GM19452 (cell line): Measurements from ENCODE around the gene CD70.
"Not testable (repeated sequence)": the region's sequence is repeated elsewhere in the genome, so short reads cannot be mapped to it uniquely, and the experiment has no call there.

Experiments used
- ATAC-seq: cut with Tn5 transposase; IDR thresholded peaks from one replicate; pipeline ENCODE4 v1.9.1; 2021; ENCODE audit not compliant: unreplicated experiment

CD70 gene

DNA sequence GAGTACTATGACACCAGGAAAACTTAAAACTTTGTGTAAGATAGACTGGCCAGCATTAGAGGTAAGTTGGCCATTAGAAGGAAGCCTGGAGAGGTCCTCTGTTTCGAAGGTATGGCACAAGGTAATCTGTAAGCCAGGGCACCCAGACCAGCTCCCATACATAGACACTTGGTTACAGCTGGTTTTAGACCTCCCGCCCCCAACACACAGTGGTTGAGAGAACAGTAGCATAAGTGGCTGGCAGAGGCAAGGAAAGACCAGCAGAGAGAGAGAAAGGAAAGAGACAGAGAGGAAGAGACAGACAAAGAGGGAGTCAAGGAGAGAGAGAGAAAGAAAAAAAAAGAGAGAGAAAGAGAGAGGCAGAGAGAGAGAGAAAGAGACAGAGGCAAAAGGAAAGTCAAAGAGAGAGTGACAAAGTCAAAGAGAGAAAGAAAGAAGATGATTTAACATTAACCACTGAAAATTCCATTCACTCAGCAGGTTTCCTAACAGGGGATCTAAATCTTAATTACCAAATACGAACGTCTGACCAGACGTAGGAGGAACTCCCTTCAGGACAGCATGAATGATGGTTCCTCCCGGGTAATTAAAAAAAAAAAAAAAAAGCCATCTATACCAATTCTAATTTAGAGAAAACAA, 7.4 kb upstream of the CD70 start:
- ATAC-seq, result not testable (repeated sequence)

DNA sequence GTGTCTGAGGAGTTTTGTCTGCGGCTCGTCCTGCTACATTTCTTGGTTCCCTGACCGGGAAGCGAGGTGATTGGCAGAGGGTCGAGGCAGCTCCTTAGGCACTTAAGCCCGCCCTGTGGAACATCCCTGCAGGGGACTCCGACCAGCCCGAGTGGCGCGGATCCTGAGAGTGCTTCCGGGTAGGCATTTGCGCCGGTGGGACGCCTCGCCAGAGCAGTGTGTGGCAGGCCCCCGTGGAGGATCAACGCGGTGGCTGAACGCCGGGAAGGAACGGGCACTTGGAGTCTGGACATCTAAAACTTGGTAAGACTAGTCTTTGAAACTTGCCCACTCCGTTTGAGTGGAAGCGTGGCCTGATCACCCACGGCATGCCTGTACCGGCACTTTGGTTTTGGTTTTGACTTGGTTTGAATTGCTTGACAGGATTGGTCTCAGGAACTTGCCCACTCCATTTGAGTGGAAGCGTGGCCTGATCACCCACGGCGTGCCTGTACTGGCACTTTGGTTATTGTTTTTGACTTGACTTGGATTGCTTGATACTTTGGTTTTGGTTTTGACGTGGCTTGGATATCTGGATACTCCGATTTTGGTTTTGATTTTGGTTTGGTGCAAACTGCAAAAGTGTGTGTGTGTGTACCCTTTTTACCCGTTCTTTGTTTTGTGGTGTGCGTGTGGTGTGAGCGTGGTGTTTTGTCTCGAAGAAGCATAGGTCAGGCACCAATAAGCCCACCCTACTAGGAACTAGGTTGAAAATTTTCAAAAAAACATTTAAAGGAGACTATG, 6.7 kb upstream of the CD70 start:
- not testable (repeated sequence) for ATAC-seq

- no peak for ATAC-seq
Measured at GRCh38 chr19:6596621-6597020, 5.7 kb upstream of the CD70 start.

- ATAC-seq, result no peak
Measured at GRCh38 chr19:6593651-6594416, 2.9 kb upstream of the CD70 start.

DNA sequence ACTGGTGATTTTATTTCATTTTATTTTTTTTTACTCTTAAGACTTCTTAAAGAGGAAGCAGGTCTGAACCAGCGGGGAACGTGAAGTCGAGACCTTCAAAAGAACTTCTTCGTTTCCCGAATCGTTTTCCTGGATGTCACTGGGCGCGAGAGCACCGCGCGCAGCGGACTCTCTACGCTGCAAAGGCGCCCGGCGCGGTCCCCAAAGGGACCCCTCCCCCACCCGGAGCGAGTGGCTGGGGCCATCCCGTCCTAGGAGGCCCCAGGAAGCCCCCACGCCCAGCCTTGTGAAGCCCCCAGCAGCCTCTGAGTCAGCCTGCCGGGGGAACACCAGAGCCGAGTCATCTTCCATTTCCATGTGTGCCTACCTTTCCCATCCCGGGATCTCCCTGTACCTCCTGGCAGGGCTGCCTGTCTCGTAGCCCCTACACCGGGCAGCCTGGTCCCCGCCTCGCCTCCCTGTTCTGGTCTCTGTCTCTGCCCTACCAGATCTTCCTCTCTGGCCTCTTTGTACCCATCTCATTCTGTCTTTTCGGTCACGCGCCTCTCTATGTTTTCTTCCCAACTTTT, 608 bp downstream of the CD70 start:
- ATAC-seq, result no peak

DNA sequence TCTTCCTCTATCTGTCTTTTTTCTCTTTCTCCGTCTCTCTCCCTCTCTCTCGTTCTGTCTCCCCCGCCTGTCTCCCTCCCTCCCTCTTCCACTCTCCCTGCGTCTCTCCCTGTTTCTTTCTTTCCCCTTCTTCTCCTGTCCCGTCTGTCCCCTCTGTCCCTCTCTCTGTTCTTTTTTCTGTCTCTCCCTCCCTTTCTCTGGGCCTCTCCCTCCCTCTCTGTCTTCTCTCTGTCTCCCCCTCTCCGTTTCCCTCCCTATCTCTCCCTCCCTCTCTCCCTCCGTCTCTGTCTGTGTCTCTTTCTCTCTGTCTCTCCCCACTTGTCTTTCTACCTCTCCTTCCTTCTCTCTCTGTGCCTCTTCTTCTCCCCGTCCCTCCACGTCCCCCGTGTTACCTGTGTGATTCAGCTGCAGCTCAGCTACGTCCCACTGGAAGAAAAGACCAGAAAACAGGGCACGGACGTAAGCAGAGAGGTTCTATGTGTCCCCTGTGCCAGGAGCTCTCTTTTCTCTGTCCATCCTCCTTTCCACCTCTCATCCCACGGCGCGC, 1.2 kb downstream of the CD70 start:
- ATAC-seq, result no peak

DNA sequence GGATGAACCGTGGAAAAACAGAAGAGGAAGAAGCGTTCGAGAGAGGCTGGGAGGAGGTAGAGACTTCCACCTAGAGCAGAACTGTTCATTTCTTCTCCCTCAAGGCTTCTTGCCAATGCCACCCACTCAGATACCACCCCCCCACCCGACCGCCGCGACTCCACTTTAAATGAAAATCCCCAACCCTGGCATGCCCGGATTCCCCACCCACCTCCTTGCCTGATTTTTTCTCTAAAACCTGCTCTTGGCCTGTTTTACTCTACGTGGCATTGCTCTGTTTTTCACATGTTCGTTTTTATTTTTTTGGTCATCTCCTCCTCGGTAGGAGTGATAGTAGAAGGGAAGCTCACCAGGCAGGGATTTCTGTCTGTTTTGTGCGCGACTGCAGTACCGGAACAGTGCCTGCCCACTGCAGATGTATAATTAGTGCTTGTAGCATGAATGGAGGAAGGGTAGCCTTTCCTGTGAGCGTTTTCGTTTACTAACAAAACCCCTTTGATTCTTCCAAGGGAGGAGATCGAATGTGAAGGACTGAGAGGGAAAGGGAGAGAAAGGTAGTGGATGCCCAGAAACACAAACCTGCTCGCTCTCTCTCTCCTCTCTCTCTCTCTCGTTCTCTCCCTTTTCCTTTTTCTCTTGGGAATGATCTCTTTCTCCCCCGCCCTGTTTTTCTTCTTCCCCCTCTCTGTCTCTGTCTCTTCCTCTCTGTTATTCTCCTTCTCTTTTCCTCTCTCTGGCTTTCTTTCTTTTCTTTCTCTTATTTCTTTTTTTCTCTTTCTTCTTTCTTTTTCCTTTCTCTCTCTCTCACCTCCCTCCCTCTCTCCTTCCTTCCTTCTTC, 2.2 kb downstream of the CD70 start:
- ATAC-seq, result no peak

DNA sequence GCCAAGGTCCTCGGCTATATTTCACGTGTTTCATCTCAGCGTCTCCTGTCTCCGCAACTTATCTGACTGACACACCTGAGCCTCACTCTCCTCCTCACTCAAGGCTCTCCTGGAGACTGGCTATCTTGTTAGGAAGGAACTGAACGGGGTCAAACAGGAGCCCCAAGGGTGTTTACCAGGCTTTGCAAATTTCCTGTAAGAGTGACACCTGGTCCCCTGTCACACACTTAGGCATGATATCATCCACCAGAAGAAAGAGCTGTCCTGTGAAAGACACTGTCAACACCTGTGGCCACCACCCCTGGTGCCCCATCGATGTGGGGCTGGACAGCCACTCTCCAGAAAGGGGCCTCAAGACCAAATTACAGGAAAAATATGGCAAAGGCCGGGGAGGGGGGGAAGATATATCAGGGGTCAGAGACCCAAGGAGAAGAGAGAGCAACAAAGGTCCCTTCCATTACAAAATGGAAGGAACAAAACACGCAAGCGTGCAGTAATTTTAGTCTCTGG, 2.9 kb downstream of the CD70 start:
- ATAC-seq, result no peak

- ATAC-seq, result no peak
Measured at GRCh38 chr19:6587093-6587820, 3.7 kb downstream of the CD70 start.

DNA sequence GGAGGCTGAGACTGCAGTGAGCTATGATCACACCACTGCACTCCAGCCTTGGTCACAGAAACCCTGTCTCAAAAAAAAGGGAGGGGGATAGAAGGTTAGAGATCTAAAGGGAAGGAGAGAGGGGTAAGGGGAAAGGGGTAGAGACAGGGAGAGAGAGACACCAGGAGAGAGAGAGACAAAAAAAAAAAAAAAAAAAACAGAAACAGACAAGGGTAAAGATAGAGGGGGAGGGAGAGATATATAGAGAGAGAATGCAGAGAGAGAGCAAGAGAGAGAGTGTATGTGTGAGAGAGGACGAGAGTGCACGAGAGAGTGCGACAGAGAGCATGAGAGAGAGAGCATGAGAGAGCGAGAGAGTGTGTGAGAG, 4.2 kb downstream of the CD70 start:
- ATAC-seq, result no peak

DNA sequence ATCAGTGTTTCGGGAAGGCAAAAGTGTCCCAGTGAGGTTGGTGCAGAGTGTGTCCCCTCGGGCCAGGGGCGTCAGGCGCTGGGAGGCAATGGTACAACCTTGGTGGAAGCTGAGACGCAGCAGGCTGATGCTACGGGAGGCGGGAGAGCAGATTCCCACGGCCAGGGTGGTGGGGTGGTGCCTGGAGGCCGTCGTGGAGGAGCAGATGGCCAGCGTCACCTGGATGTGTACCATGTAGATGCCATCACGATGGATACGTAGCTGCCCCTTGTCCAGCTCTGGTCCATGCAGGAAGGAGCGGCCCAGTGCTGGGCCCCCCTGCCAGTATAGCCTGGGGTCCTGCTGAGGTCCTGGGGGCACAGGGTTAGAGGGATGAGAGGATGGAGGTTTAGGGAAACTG, 4.9 kb downstream of the CD70 start:
- ATAC-seq, result no peak

DNA sequence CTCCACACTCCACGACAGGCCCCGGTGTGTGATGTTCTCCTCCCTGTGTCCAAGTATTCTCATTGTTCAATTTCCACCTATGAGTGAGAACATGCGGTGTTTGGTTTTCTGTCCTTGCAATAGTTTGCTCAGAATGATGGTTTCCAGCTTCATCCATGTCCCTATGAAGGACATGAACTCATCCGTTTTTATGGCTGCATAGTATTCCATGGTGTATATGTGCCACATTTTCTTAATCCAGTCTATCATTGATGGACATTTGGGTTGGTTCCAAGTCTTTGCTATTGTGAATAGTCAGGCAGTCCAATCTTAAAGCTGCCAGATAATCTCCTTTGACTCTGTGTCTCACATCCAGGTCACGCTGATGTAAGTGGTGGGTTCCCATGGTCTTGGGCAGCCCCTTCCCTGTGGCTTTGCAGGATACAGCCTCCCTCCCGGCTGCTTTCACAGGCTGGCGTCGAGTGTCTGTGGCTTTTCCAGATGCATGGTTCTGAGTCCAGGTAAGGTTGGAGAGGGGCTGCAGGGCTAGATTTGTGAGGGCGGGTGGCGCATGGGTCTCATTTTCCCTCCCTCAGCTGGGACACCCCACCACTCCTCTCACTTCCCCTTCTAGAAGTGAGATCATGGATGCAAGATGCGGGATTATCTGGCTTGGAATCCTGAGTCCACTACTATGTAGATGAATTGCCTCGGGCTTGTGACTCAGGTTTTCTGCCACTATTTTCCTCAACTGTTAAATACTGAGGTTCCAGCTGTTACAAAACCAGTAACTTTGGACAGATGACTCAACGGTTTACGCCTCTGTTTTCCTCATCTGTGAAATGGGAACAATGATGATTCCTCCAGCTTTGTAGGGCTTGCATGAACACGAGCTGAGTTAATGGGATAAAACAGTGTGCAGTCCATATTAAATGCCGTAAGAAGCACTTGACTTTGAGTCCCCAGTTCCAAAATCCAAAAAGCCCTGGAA, 8.2 kb downstream of the CD70 start:
- not testable (repeated sequence) for ATAC-seq

DNA sequence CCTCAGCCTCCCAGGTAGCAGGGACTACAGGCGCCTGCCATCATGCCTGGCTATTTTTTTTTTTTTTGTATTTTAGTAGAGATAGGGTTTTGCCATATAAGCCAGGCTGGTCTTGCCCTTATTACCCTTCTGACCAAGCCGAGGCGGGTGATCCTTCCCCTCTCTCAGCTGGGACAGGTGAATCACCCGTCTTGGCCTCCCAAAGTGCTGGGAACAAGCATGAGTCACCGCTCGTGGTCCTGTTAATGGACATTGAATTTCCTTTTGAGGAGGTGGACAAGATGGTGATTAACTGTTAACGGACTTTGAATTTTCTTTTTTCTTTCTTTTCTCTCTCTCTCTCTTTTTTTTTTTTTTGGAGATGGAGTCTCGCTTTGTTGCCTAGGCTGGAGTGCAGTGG, 10.6 kb downstream of the CD70 start:
- ATAC-seq, result no peak

- ATAC-seq, result no peak
Measured at GRCh38 chr19:6579450-6580178, 11.3 kb downstream of the CD70 start.

DNA sequence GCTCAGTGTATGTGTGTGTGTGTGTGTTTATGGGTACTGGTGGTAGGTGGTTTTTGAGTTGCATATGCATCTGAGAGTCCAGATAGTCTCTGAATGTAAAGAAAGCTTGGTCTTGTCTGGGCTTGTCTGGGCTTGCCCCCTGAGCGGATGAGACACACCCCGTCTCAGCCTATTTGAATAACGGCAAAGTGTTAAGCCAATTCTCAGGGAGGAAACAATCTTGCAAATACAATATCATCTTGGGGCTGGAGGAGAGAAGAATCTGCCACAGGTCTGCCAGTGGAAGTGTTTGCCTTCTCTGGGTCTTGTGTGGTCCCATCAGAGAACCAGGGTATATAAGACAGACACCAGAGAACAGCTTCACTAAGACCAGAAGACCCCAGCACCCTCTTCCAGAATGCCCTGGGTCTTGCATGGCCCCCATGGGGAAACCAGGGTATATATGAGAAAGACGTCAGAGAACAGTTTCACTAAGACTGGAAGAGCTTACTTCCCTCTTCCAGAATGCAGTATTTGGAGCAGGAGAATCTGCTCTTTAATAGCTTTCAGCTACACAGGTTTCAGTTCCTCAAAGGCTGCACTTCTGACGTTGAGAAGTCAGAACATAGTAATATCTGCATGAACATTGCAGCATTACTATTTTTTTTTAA, 13.3 kb downstream of the CD70 start:
- ATAC-seq, result peak; percentile 74

GRCh38 chr19:6576869-6577475, 14.0 kb downstream of the CD70 start:
- ATAC-seq, result peak; percentile 3

GRCh38 chr19:6573350-6573749, 17.6 kb downstream of the CD70 start:
- no peak for ATAC-seq
